Activated CD4-positive, alpha-beta T cell treated with anti-CD3 and anti-CD28 coated beads, Interleukin-2, amount 10 ng/mL, durations not matched to agents 7 days and 5 days (primary cell): ENCODE measurements around the gene TRPM1. TPM values are rescaled to one million over a fixed set of nuclear protein-coding genes. Genes with fewer than 3 reads are reported as not detected.

Experiments
- CTCF ChIA-PET: fragments of 350-600 bp; sonication (Branson Sonifier 250); formaldehyde crosslinking; loops from one replicate; lab custom pipeline; 2021; ENCODE audit warnings: antibody characterized with exemption; lab: Charles Lee
- POLR2A ChIA-PET: fragments of 350-600 bp; sonication (Branson Sonifier 250); formaldehyde crosslinking; loops from one replicate; lab custom pipeline; 2021; ENCODE audit warnings: antibody characterized with exemption; lab: Charles Lee
- DNase-seq: peaks from one replicate; pipeline ENCODE4 v3.0.0-alpha.2; 2020
- H3K27ac Mint-ChIP-seq: one replicate; pipeline ENCODE4 v1.8.0; 2021; ENCODE audit warnings: mild to moderate bottlenecking, moderate library complexity, mixed read lengths
- H3K27me3 Mint-ChIP-seq: one replicate; pipeline ENCODE4 v1.8.0; 2021; ENCODE audit warnings: mixed read lengths
- H3K36me3 Mint-ChIP-seq: one replicate; pipeline ENCODE4 v1.8.0; 2021; ENCODE audit warnings: low read depth, mixed read lengths
- H3K4me1 Mint-ChIP-seq: one replicate; pipeline ENCODE4 v1.8.0; 2021; ENCODE audit warnings: mixed read lengths
- H3K4me3 Mint-ChIP-seq: one replicate; pipeline ENCODE4 v1.8.0; 2021; ENCODE audit warnings: mild to moderate bottlenecking, moderate library complexity, mixed read lengths
- H3K9me3 Mint-ChIP-seq: one replicate; pipeline ENCODE4 v1.8.0; 2021; ENCODE audit warnings: mixed read lengths
- total RNA-seq, 2 experiments: library from RNA; stranded (reverse); gene quantifications; one replicate each; pipeline ENCODE4 v1.2.3, GENCODE V29; 2021

TRPM1 gene
- total RNA-seq, 2 experiments from 2014 or later, result not detected

GRCh38 chr15:31106495-31107300 is 5.2 kb upstream of the TRPM1 start:
- Mint-ChIP-seq H3K4me3 (no peak overlapping the region), H3K27me3 (peaks cover 6% of the 10 kb centered on the region), H3K9me3 (no peaks in the 10 kb centered on the region), H3K27ac (no peak overlapping the region), H3K36me3 (no peaks in the 10 kb centered on the region), H3K4me1 (no peaks in the 10 kb centered on the region)
- POLR2A ChIA-PET, result no interaction called here
- CTCF ChIA-PET, result no interaction called here
- no peak for DNase-seq

GRCh38 chr15:31104003-31104402 is 2.5 kb upstream of the TRPM1 start:
- no peak overlapping the region for H3K4me3 Mint-ChIP-seq
- CTCF ChIA-PET, result no interaction called here
- H3K27me3 Mint-ChIP-seq, result peaks cover 10% of the 10 kb centered on the region
- POLR2A ChIA-PET, result no interaction called here
- H3K36me3 Mint-ChIP-seq, result no peaks in the 10 kb centered on the region
- H3K27ac Mint-ChIP-seq, result no peak overlapping the region
- no peaks in the 10 kb centered on the region for H3K9me3 Mint-ChIP-seq
- H3K4me1 Mint-ChIP-seq, result no peaks in the 10 kb centered on the region
- DNase-seq, result no peak

GRCh38 chr15:31102374-31103342 is 1.1 kb upstream of the TRPM1 start:
- H3K4me1 Mint-ChIP-seq, result no peaks in the 10 kb centered on the region
- CTCF ChIA-PET, result interaction anchor here (1.2 kb wide), 1 partner anchor 9 kb away, joined by 4 read pairs; no protein-coding TSS in a partner anchor
- H3K36me3 Mint-ChIP-seq, result no peaks in the 10 kb centered on the region
- no peak overlapping the region for H3K27ac Mint-ChIP-seq
- DNase-seq, result no peak
- H3K4me3 Mint-ChIP-seq, result no peak overlapping the region
- POLR2A ChIA-PET, result no interaction called here
- no peaks in the 10 kb centered on the region for H3K9me3 Mint-ChIP-seq
- H3K27me3 Mint-ChIP-seq, result peaks cover 10% of the 10 kb centered on the region

- no peak overlapping the region for H3K4me3 Mint-ChIP-seq
- peaks cover 7% of the 10 kb centered on the region for H3K27me3 Mint-ChIP-seq
- ChIA-PET CTCF (interaction anchor here (1.2 kb wide), 1 partner anchor 10 kb away, joined by 4 read pairs; no protein-coding TSS in a partner anchor), POLR2A (no interaction called here)
- H3K4me1 Mint-ChIP-seq, result no peaks in the 10 kb centered on the region
- no peak overlapping the region for H3K27ac Mint-ChIP-seq
- no peak for DNase-seq
- H3K9me3 Mint-ChIP-seq, result no peaks in the 10 kb centered on the region
- H3K36me3 Mint-ChIP-seq, result no peaks in the 10 kb centered on the region
Observed at GRCh38 chr15:31102039-31102321, 455 bp upstream of the TRPM1 start.

GRCh38 chr15:31100738-31101137 is 787 bp downstream of the TRPM1 start:
- Mint-ChIP-seq H3K27ac (no peak overlapping the region), H3K9me3 (no peaks in the 10 kb centered on the region), H3K27me3 (peaks cover 4% of the 10 kb centered on the region), H3K4me3 (no peak overlapping the region), H3K36me3 (no peaks in the 10 kb centered on the region), H3K4me1 (no peaks in the 10 kb centered on the region)
- no peak for DNase-seq
- ChIA-PET POLR2A (no interaction called here), CTCF (interaction anchor here (1.0 kb wide), 1 partner anchor 162 kb away, joined by 3 read pairs; no protein-coding TSS in a partner anchor)

- H3K9me3 Mint-ChIP-seq, result no peaks in the 10 kb centered on the region
- CTCF ChIA-PET, result no interaction called here
- H3K4me1 Mint-ChIP-seq, result no peaks in the 10 kb centered on the region
- DNase-seq, result no peak
- no peak overlapping the region for H3K4me3 Mint-ChIP-seq
- H3K27me3 Mint-ChIP-seq, result peaks cover 8% of the 10 kb centered on the region
- no peak overlapping the region for H3K27ac Mint-ChIP-seq
- H3K36me3 Mint-ChIP-seq, result no peaks in the 10 kb centered on the region
- POLR2A ChIA-PET, result no interaction called here
Observed at GRCh38 chr15:31098953-31099740, 2.4 kb downstream of the TRPM1 start.

GRCh38 chr15:31098491-31098917 is 3.0 kb downstream of the TRPM1 start:
- Mint-ChIP-seq H3K4me1 (no peaks in the 10 kb centered on the region), H3K9me3 (no peaks in the 10 kb centered on the region), H3K36me3 (no peaks in the 10 kb centered on the region), H3K27ac (no peak overlapping the region), H3K27me3 (peaks cover 8% of the 10 kb centered on the region), H3K4me3 (no peak overlapping the region)
- ChIA-PET POLR2A (no interaction called here), CTCF (no interaction called here)
- DNase-seq, result no peak

- H3K4me1 Mint-ChIP-seq, result no peaks in the 10 kb centered on the region
- H3K9me3 Mint-ChIP-seq, result no peaks in the 10 kb centered on the region
- ChIA-PET CTCF (interaction anchor here (0.6 to 1.4 kb wide), 2 partner anchors 9 to 132 kb away, joined by 3 read pairs; no protein-coding TSS in a partner anchor), POLR2A (no interaction called here)
- no peak overlapping the region for H3K27ac Mint-ChIP-seq
- no peak for DNase-seq
- peaks cover 8% of the 10 kb centered on the region for H3K27me3 Mint-ChIP-seq
- H3K4me3 Mint-ChIP-seq, result no peak overlapping the region
- H3K36me3 Mint-ChIP-seq, result no peaks in the 10 kb centered on the region
Observed at GRCh38 chr15:31096563-31096962, 5.0 kb downstream of the TRPM1 start.

- CTCF ChIA-PET, result interaction anchor here (1.0 kb wide), 1 partner anchor 38 kb away, joined by 3 read pairs; no protein-coding TSS in a partner anchor
- no peak overlapping the region for H3K4me3 Mint-ChIP-seq
- H3K27ac Mint-ChIP-seq, result no peak overlapping the region
- DNase-seq, result no peak
- H3K36me3 Mint-ChIP-seq, result no peaks in the 10 kb centered on the region
- POLR2A ChIA-PET, result interaction anchor here (0.6 kb wide), 1 partner anchor 1040 kb away, joined by 3 read pairs; no protein-coding TSS in a partner anchor
- peaks cover 4% of the 10 kb centered on the region for H3K27me3 Mint-ChIP-seq
- H3K9me3 Mint-ChIP-seq, result no peaks in the 10 kb centered on the region
- H3K4me1 Mint-ChIP-seq, result no peaks in the 10 kb centered on the region
Observed at GRCh38 chr15:31091481-31091880, 10.0 kb downstream of the TRPM1 start.

- H3K4me3 Mint-ChIP-seq, result no peak overlapping the region
- peaks cover 4% of the 10 kb centered on the region for H3K27me3 Mint-ChIP-seq
- no peak for DNase-seq
- no peak overlapping the region for H3K27ac Mint-ChIP-seq
- ChIA-PET CTCF (interaction anchor here (1.0 to 1.4 kb wide), 2 partner anchors 12 to 38 kb away, joined by 3 read pairs; no protein-coding TSS in a partner anchor), POLR2A (no interaction called here)
- no peaks in the 10 kb centered on the region for H3K9me3 Mint-ChIP-seq
- H3K4me1 Mint-ChIP-seq, result no peaks in the 10 kb centered on the region
- H3K36me3 Mint-ChIP-seq, result no peaks in the 10 kb centered on the region
Observed at GRCh38 chr15:31090766-31091165, 10.8 kb downstream of the TRPM1 start.

- DNase-seq, result no peak
- CTCF ChIA-PET, result interaction anchor here (1.4 kb wide), 1 partner anchor 10 kb away, joined by 3 read pairs; no protein-coding TSS in a partner anchor
Observed at GRCh38 chr15:31089368-31090047, 12.0 kb downstream of the TRPM1 start.

More at GRCh38 chr15:31089368-31090047, 12.0 kb downstream of the TRPM1 start:
- Mint-ChIP-seq H3K4me3 (no peak overlapping the region), H3K4me1 (no peaks in the 10 kb centered on the region), H3K27ac (no peak overlapping the region), H3K27me3 (peaks cover 2% of the 10 kb centered on the region), H3K36me3 (no peaks in the 10 kb centered on the region), H3K9me3 (no peaks in the 10 kb centered on the region)
- POLR2A ChIA-PET, result no interaction called here
